ENCODE results near the gene PIP4P1.
A peak's percentile ranks its signal among the peaks of the same experiment; 100 is the strongest.

GRCh38 chr14:20417250-20418186 is 43.7 kb downstream of the PIP4P1 start:
- TF ChIP-seq RAD21 (conservative IDR thresholded peaks at IDR 0.05 in 1 of 2, IDR thresholded peaks at IDR 0.05 in 1 of 2) (no peak), POLR2A (IDR thresholded peaks at IDR 0.05; ENCODE audit: low read length) (no peak), CHD2 (IDR thresholded peaks at IDR 0.05; ENCODE audit: low read length, partially characterized antibody) (no peak), MAFK (IDR thresholded peaks at IDR 0.05; ENCODE audit: partially characterized antibody) (peak; percentile 18), POLR2AphosphoS2 (conservative IDR thresholded peaks at IDR 0.05; ENCODE audit: low read length) (no peak), MAZ (IDR thresholded peaks at IDR 0.05; ENCODE audit: borderline replicate concordance, low read depth, low read length) (no peak), CEBPB (IDR thresholded peaks at IDR 0.05) (no peak), ELK1 (IDR thresholded peaks at IDR 0.05; ENCODE audit: low read depth, low read length) (no peak), KDM5A (IDR thresholded peaks at IDR 0.05) (no peak), CHD4 (IDR thresholded peaks at IDR 0.05; ENCODE audit: borderline replicate concordance) (no peak)
- TF ChIP-seq, protein P1, sequence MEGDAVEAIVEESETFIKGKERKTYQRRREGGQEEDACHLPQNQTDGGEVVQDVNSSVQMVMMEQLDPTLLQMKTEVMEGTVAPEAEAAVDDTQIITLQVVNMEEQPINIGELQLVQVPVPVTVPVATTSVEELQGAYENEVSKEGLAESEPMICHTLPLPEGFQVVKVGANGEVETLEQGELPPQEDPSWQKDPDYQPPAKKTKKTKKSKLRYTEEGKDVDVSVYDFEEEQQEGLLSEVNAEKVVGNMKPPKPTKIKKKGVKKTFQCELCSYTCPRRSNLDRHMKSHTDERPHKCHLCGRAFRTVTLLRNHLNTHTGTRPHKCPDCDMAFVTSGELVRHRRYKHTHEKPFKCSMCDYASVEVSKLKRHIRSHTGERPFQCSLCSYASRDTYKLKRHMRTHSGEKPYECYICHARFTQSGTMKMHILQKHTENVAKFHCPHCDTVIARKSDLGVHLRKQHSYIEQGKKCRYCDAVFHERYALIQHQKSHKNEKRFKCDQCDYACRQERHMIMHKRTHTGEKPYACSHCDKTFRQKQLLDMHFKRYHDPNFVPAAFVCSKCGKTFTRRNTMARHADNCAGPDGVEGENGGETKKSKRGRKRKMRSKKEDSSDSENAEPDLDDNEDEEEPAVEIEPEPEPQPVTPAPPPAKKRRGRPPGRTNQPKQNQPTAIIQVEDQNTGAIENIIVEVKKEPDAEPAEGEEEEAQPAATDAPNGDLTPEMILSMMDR (IDR thresholded peaks at IDR 0.05): no peak
- TF ChIP-seq, protein P2, sequence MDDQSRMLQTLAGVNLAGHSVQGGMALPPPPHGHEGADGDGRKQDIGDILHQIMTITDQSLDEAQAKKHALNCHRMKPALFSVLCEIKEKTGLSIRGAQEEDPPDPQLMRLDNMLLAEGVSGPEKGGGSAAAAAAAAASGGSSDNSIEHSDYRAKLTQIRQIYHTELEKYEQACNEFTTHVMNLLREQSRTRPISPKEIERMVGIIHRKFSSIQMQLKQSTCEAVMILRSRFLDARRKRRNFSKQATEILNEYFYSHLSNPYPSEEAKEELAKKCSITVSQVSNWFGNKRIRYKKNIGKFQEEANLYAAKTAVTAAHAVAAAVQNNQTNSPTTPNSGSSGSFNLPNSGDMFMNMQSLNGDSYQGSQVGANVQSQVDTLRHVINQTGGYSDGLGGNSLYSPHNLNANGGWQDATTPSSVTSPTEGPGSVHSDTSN (IDR thresholded peaks at IDR 0.05): no peak
- TF ChIP-seq, protein P3, sequence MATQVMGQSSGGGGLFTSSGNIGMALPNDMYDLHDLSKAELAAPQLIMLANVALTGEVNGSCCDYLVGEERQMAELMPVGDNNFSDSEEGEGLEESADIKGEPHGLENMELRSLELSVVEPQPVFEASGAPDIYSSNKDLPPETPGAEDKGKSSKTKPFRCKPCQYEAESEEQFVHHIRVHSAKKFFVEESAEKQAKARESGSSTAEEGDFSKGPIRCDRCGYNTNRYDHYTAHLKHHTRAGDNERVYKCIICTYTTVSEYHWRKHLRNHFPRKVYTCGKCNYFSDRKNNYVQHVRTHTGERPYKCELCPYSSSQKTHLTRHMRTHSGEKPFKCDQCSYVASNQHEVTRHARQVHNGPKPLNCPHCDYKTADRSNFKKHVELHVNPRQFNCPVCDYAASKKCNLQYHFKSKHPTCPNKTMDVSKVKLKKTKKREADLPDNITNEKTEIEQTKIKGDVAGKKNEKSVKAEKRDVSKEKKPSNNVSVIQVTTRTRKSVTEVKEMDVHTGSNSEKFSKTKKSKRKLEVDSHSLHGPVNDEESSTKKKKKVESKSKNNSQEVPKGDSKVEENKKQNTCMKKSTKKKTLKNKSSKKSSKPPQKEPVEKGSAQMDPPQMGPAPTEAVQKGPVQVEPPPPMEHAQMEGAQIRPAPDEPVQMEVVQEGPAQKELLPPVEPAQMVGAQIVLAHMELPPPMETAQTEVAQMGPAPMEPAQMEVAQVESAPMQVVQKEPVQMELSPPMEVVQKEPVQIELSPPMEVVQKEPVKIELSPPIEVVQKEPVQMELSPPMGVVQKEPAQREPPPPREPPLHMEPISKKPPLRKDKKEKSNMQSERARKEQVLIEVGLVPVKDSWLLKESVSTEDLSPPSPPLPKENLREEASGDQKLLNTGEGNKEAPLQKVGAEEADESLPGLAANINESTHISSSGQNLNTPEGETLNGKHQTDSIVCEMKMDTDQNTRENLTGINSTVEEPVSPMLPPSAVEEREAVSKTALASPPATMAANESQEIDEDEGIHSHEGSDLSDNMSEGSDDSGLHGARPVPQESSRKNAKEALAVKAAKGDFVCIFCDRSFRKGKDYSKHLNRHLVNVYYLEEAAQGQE (IDR thresholded peaks at IDR 0.05): no peak
